Central memory CD8-positive, alpha-beta T cell (primary cell): Measurements from ENCODE around the gene GPLD1.

Source experiments
- ATAC-seq: fragments of 150-1000 bp; cut with Tn5 transposase; replicated peaks from 2 replicates; pipeline ENCODE4 v1.10.0; 2022; ENCODE audit warnings: mild to moderate bottlenecking, moderate FRiP score, moderate number of reproducible peaks; ENCODE audit not compliant: poor library complexity, severe bottlenecking; ENCODE audit errors: extremely low read depth
- DNase-seq, 2 donors: peaks; one replicate each; pipeline ENCODE4 v3.0.0; 2021; ENCODE audit warnings: low spot score in 2 of 2
- H3K27ac Mint-ChIP-seq: one replicate; pipeline ENCODE4 v1.8.0; 2022; ENCODE audit warnings: low read depth, mild to moderate bottlenecking, moderate library complexity, mixed read lengths
- H3K27me3 Mint-ChIP-seq: one replicate; pipeline ENCODE4 v1.8.0; 2022; ENCODE audit warnings: mixed read lengths
- H3K36me3 Mint-ChIP-seq: one replicate; pipeline ENCODE4 v1.8.0; 2022; ENCODE audit warnings: mild to moderate bottlenecking, moderate library complexity, mixed read lengths; ENCODE audit not compliant: insufficient read depth
- H3K4me1 Mint-ChIP-seq: one replicate; pipeline ENCODE4 v1.8.0; 2022; ENCODE audit warnings: mixed read lengths
- H3K4me3 Mint-ChIP-seq: one replicate; pipeline ENCODE4 v1.8.0; 2022; ENCODE audit warnings: mild to moderate bottlenecking, moderate library complexity, mixed read lengths
- H3K9me3 Mint-ChIP-seq: one replicate; pipeline ENCODE4 v1.8.0; 2022; ENCODE audit warnings: mixed read lengths

GPLD1 gene

GRCh38 chr6:24493945-24494820, 4.8 kb upstream of the GPLD1 start:
- Mint-ChIP-seq H3K27me3 (no peaks in the 10 kb centered on the region), H3K9me3 (no peaks in the 10 kb centered on the region), H3K27ac (peak overlapping the region; percentile 64), H3K4me3 (peak overlapping the region; percentile 83), H3K36me3 (peaks cover 9% of the 10 kb centered on the region), H3K4me1 (peaks cover 22% of the 10 kb centered on the region)
- no peak for ATAC-seq
- DNase-seq, result no peak

- ATAC-seq, result no peak
- H3K27ac Mint-ChIP-seq, result no peak overlapping the region
- H3K27me3 Mint-ChIP-seq, result no peaks in the 10 kb centered on the region
- no peak overlapping the region for H3K4me3 Mint-ChIP-seq
- H3K9me3 Mint-ChIP-seq, result no peaks in the 10 kb centered on the region
- peaks cover 9% of the 10 kb centered on the region for H3K36me3 Mint-ChIP-seq
- peaks cover 22% of the 10 kb centered on the region for H3K4me1 Mint-ChIP-seq
- no peak for DNase-seq
Observed at GRCh38 chr6:24492475-24492874, 3.1 kb upstream of the GPLD1 start.

- peaks cover 20% of the 10 kb centered on the region for H3K4me1 Mint-ChIP-seq
- H3K27me3 Mint-ChIP-seq, result no peaks in the 10 kb centered on the region
- no peak overlapping the region for H3K4me3 Mint-ChIP-seq
- H3K9me3 Mint-ChIP-seq, result no peaks in the 10 kb centered on the region
- peaks cover 6% of the 10 kb centered on the region for H3K36me3 Mint-ChIP-seq
- ATAC-seq (no peak), DNase-seq (no peak)
- H3K27ac Mint-ChIP-seq, result no peak overlapping the region
Observed at GRCh38 chr6:24490948-24491347, 1.6 kb upstream of the GPLD1 start.

- Mint-ChIP-seq H3K4me3 (no peak overlapping the region), H3K27me3 (no peaks in the 10 kb centered on the region), H3K9me3 (no peaks in the 10 kb centered on the region), H3K4me1 (peaks cover 14% of the 10 kb centered on the region), H3K36me3 (peaks cover 6% of the 10 kb centered on the region), H3K27ac (no peak overlapping the region)
- ATAC-seq (no peak), DNase-seq (no peak)
Observed at GRCh38 chr6:24489881-24490280, 503 bp upstream of the GPLD1 start.

GRCh38 chr6:24486065-24486464, 3.3 kb downstream of the GPLD1 start:
- H3K4me3 Mint-ChIP-seq, result no peak overlapping the region
- no peak for DNase-seq
- H3K36me3 Mint-ChIP-seq, result peaks cover 3% of the 10 kb centered on the region
- ATAC-seq, result no peak
- no peaks in the 10 kb centered on the region for H3K27me3 Mint-ChIP-seq
- no peaks in the 10 kb centered on the region for H3K4me1 Mint-ChIP-seq
- H3K9me3 Mint-ChIP-seq, result no peaks in the 10 kb centered on the region
- H3K27ac Mint-ChIP-seq, result no peak overlapping the region

- no peaks in the 10 kb centered on the region for H3K27me3 Mint-ChIP-seq
- no peaks in the 10 kb centered on the region for H3K9me3 Mint-ChIP-seq
- peaks cover 3% of the 10 kb centered on the region for H3K36me3 Mint-ChIP-seq
- no peak overlapping the region for H3K4me3 Mint-ChIP-seq
- H3K27ac Mint-ChIP-seq, result no peak overlapping the region
- DNase-seq (no peak), ATAC-seq (no peak)
- no peaks in the 10 kb centered on the region for H3K4me1 Mint-ChIP-seq
Observed at GRCh38 chr6:24484657-24485323, 4.6 kb downstream of the GPLD1 start.

- Mint-ChIP-seq H3K36me3 (peaks cover 3% of the 10 kb centered on the region), H3K27ac (no peak overlapping the region), H3K27me3 (no peaks in the 10 kb centered on the region), H3K9me3 (no peaks in the 10 kb centered on the region), H3K4me3 (no peak overlapping the region), H3K4me1 (no peaks in the 10 kb centered on the region)
- DNase-seq (no peak), ATAC-seq (no peak)
Observed at GRCh38 chr6:24481449-24481848, 7.9 kb downstream of the GPLD1 start.

- Mint-ChIP-seq H3K9me3 (no peaks in the 10 kb centered on the region), H3K27me3 (no peaks in the 10 kb centered on the region), H3K27ac (no peak overlapping the region), H3K4me1 (no peaks in the 10 kb centered on the region), H3K4me3 (no peak overlapping the region), H3K36me3 (peaks cover 3% of the 10 kb centered on the region)
- ATAC-seq, result no peak
- no peak for DNase-seq
Observed at GRCh38 chr6:24480705-24481104, 8.7 kb downstream of the GPLD1 start.

- H3K27me3 Mint-ChIP-seq, result no peaks in the 10 kb centered on the region
- DNase-seq, result no peak
- H3K9me3 Mint-ChIP-seq, result no peaks in the 10 kb centered on the region
- H3K27ac Mint-ChIP-seq, result no peak overlapping the region
- no peak overlapping the region for H3K4me3 Mint-ChIP-seq
- no peaks in the 10 kb centered on the region for H3K36me3 Mint-ChIP-seq
- ATAC-seq, result no peak
- no peaks in the 10 kb centered on the region for H3K4me1 Mint-ChIP-seq
Observed at GRCh38 chr6:24478903-24479302, 10.5 kb downstream of the GPLD1 start.

- ATAC-seq, result no peak
- DNase-seq, result no peak
- H3K4me1 Mint-ChIP-seq, result no peaks in the 10 kb centered on the region
Observed at GRCh38 chr6:24477070-24477469, 12.3 kb downstream of the GPLD1 start.

GRCh38 chr6:24476631-24477030, 12.7 kb downstream of the GPLD1 start:
- Mint-ChIP-seq H3K27me3 (no peaks in the 10 kb centered on the region), H3K9me3 (no peaks in the 10 kb centered on the region), H3K36me3 (no peaks in the 10 kb centered on the region), H3K4me1 (no peaks in the 10 kb centered on the region), H3K27ac (no peak overlapping the region), H3K4me3 (no peak overlapping the region)
- ATAC-seq (no peak), DNase-seq (no peak)

More at GRCh38 chr6:24477070-24477469, 12.3 kb downstream of the GPLD1 start:
- no peaks in the 10 kb centered on the region for H3K36me3 Mint-ChIP-seq
- no peak overlapping the region for H3K27ac Mint-ChIP-seq
- no peaks in the 10 kb centered on the region for H3K27me3 Mint-ChIP-seq
- H3K4me3 Mint-ChIP-seq, result no peak overlapping the region
- H3K9me3 Mint-ChIP-seq, result no peaks in the 10 kb centered on the region

GRCh38 chr6:24472181-24472580, 17.2 kb downstream of the GPLD1 start:
- Mint-ChIP-seq H3K4me1 (no peaks in the 10 kb centered on the region), H3K27ac (no peak overlapping the region), H3K4me3 (no peak overlapping the region), H3K36me3 (peaks cover 2% of the 10 kb centered on the region), H3K27me3 (no peaks in the 10 kb centered on the region), H3K9me3 (no peaks in the 10 kb centered on the region)
- DNase-seq (no peak), ATAC-seq (no peak)

- Mint-ChIP-seq H3K4me3 (no peak overlapping the region), H3K9me3 (no peaks in the 10 kb centered on the region), H3K27ac (no peak overlapping the region), H3K36me3 (peaks cover 2% of the 10 kb centered on the region), H3K4me1 (no peaks in the 10 kb centered on the region), H3K27me3 (no peaks in the 10 kb centered on the region)
- DNase-seq, result no peak
- ATAC-seq, result no peak
Observed at GRCh38 chr6:24469811-24470210, 19.6 kb downstream of the GPLD1 start.
